HEK293T (cell line): ENCODE measurements around the gene MACROD2.

Source experiments
- CTCF ChIA-PET: fragments of 350-600 bp; formaldehyde crosslinking; extraction: SDS; loops from one replicate; lab custom pipeline; 2021; ENCODE audit warnings: antibody characterized with exemption, inconsistent platforms; lab: Yijun Ruan, JAX
- POLR2A ChIA-PET: fragments of 350-600 bp; formaldehyde crosslinking; extraction: SDS; loops from one replicate; lab custom pipeline; 2020; ENCODE audit warnings: antibody characterized with exemption, inconsistent platforms; lab: Yijun Ruan, JAX
- DNase-seq: peaks from one replicate; pipeline ENCODE4 v3.0.0; 2012; ENCODE audit warnings: mixed read lengths; ENCODE audit errors: extremely low spot score
- ARNT ChIP-seq: fragments of 450-650 bp; IDR thresholded peaks from 2 replicates; pipeline ENCODE4 v1.6.1; 2017; ENCODE audit warnings: mild to moderate bottlenecking
- BHLHE40 ChIP-seq: fragments of 450-650 bp; IDR thresholded peaks from 2 replicates; pipeline ENCODE4 v1.6.1; 2016; ENCODE audit warnings: mild to moderate bottlenecking, moderate library complexity, borderline replicate concordance
- CTBP1 ChIP-seq: fragments of 450-650 bp; IDR thresholded peaks from 2 replicates; pipeline ENCODE4 v1.6.1; 2016; ENCODE audit warnings: borderline replicate concordance
- ELF4 ChIP-seq: fragments of 450-650 bp; IDR thresholded peaks from 2 replicates; pipeline ENCODE4 v1.6.1; 2017; ENCODE audit warnings: antibody characterized with exemption
- FOXA1 ChIP-seq: fragments of 450-650 bp; IDR thresholded peaks from 2 replicates; pipeline ENCODE4 v1.6.1; 2016; ENCODE audit warnings: mild to moderate bottlenecking
- FOXK2 ChIP-seq: fragments of 450-650 bp; IDR thresholded peaks from 2 replicates; pipeline ENCODE4 v1.6.1; 2016; ENCODE audit warnings: mild to moderate bottlenecking
- FOXM1 ChIP-seq: fragments of 450-650 bp; IDR thresholded peaks from 2 replicates; pipeline ENCODE4 v1.6.1; 2017; ENCODE audit warnings: mild to moderate bottlenecking, borderline replicate concordance
- HDGF ChIP-seq: fragments of 450-650 bp; IDR thresholded peaks from 2 replicates; pipeline ENCODE4 v1.6.1; 2017; ENCODE audit warnings: antibody characterized with exemption, borderline replicate concordance
- L3MBTL2 ChIP-seq: fragments of 450-650 bp; conservative IDR thresholded peaks from 2 replicates; pipeline ENCODE4 v1.6.1; 2016; ENCODE audit warnings: mild to moderate bottlenecking
- LEF1 ChIP-seq: fragments of 450-650 bp; IDR thresholded peaks from 2 replicates; pipeline ENCODE4 v1.6.1; 2017; ENCODE audit warnings: mild to moderate bottlenecking, borderline replicate concordance
- NFRKB ChIP-seq: fragments of 450-650 bp; IDR thresholded peaks from 2 replicates; pipeline ENCODE4 v1.6.1; 2016; ENCODE audit warnings: mild to moderate bottlenecking, moderate library complexity
- SP1 ChIP-seq: fragments of 450-650 bp; IDR thresholded peaks from 2 replicates; pipeline ENCODE4 v1.6.1; 2017
- SUZ12 ChIP-seq: fragments of 450-650 bp; IDR thresholded peaks from 2 replicates; pipeline ENCODE4 v1.6.1; 2016; ENCODE audit warnings: mild to moderate bottlenecking
- TARDBP ChIP-seq: fragments of 450-650 bp; IDR thresholded peaks from 2 replicates; pipeline ENCODE4 v1.6.1; 2016
- ZNF384 ChIP-seq: fragments of 450-650 bp; IDR thresholded peaks from 2 replicates; pipeline ENCODE4 v1.6.1; 2016
- TF ChIP-seq, protein P1 (sequence below): fragments of 450-650 bp; IDR thresholded peaks from 2 replicates; pipeline ENCODE4 v1.6.1; 2016

MACROD2 gene

DNA sequence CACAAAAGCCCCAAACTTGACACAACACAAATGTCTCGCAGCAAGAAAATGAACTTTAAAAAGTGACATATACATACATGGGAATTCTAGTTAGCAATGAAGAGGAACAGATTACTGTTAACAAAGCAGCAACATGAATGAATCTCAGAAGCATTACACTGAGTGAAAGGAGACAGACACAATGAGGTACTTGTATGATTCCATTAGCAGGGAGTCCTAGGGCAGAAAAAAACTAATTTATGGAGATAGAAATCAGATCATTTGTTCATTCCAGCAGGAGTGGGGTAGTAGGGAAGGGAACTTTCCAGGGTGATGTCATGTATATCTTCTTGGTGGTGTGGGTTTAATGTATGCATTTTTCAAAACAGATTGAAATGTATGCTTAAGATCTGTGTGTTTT lies 2053.6 kb downstream of the MACROD2 start:
- TF ChIP-seq SUZ12 = no peak
- no peak for TF ChIP-seq ELF4
- no peak for TF ChIP-seq L3MBTL2
- no peak for TF ChIP-seq FOXK2
- TF ChIP-seq LEF1 = no peak
- TF ChIP-seq FOXA1 = no peak
- no peak for TF ChIP-seq CTBP1
- TF ChIP-seq, protein P1, sequence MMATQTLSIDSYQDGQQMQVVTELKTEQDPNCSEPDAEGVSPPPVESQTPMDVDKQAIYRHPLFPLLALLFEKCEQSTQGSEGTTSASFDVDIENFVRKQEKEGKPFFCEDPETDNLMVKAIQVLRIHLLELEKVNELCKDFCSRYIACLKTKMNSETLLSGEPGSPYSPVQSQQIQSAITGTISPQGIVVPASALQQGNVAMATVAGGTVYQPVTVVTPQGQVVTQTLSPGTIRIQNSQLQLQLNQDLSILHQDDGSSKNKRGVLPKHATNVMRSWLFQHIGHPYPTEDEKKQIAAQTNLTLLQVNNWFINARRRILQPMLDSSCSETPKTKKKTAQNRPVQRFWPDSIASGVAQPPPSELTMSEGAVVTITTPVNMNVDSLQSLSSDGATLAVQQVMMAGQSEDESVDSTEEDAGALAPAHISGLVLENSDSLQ = no peak
- TF ChIP-seq NFRKB = no peak
- no peak for TF ChIP-seq HDGF
- TF ChIP-seq ARNT = no peak
- TF ChIP-seq ZNF384 = no peak
- TF ChIP-seq FOXM1 = no peak
- TF ChIP-seq SP1 = no peak
- TF ChIP-seq BHLHE40 = no peak
- no peak for TF ChIP-seq TARDBP
- ChIA-PET CTCF (no interaction called here), POLR2A (no interaction called here)
- no peak for DNase-seq

DNA sequence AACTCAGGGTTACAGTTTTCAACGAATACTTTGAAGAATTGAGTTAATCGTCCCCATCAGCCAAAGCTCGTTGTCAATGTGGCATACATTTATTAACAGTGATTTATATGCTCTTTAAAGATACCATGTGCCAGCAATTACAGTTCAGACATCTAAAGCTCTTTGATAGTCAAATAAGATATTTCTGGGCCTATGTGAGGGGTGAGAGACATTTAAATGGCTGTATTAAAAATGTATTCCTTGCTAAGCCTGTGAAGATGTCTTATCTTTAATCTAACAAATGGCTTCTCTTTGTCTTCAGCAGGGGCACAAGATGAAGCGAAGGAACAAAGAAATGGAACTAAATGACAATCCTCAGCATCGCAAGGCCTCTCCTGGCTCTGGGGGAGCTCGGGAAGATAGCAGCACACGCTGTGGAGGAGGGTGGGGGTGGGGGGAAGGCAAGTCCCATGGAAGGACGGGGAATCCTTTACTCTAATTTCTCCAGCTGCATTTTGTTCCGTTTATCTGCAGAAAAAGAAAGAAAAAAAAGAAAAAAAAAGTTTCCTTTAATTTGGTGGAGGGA lies 2054.3 kb downstream of the MACROD2 start:
- ChIA-PET CTCF (no interaction called here), POLR2A (no interaction called here)
- TF ChIP-seq FOXK2 = no peak
- TF ChIP-seq NFRKB = no peak
- TF ChIP-seq FOXM1 = no peak
- TF ChIP-seq SP1 = no peak
- no peak for TF ChIP-seq CTBP1
- no peak for TF ChIP-seq HDGF
- no peak for TF ChIP-seq ZNF384
- no peak for TF ChIP-seq L3MBTL2
- TF ChIP-seq ELF4 = no peak
- TF ChIP-seq LEF1 = no peak
- no peak for TF ChIP-seq SUZ12
- no peak for TF ChIP-seq ARNT
- TF ChIP-seq TARDBP = no peak
- TF ChIP-seq, protein P1 = no peak
- DNase-seq = no peak

DNA sequence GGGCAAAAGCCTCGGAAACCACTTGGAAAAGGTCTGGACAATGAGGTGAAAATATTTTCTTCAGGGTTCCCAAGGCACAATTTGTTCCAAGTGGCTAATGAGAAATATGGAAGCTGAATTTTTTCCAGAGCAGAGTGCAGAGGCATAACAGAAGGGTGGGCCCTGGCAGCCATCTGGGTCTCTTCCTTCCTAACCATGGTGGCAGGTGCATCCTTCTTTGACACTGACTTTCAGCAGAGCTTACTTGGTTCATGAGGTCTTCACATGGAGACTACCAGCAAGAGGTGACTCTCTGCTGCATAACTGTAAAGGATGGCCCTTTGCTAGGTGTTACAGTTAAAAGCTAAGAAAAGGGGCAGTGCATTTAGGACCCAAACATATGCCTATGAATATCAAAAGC lies 2055.1 kb downstream of the MACROD2 start:
- TF ChIP-seq, protein P1 = no peak
- TF ChIP-seq SP1 (no peak), LEF1 (no peak), BHLHE40 (no peak), L3MBTL2 (no peak), FOXK2 (no peak), CTBP1 (no peak), ARNT (no peak), NFRKB (no peak), FOXA1 (no peak)
- DNase-seq = no peak
- ChIA-PET POLR2A (no interaction called here), CTCF (no interaction called here)

DNA sequence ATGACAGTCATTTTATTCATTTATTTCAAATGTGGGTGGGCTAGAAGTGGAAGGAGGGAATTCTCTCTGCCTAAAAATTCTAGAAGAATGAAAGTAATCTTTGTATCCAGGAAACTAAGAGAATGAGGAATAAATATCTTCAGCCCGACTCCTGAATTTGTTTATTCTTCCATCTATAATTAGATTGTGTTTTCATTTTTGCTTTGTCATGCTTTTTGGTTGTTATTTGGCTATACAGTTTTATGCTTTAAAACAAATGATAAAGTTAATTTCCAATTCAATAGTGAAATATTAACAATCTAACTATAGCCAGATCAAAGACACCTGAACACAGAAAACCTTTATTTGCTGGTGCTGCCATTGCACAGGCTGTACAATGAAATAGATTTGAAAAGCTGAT lies 2056.7 kb downstream of the MACROD2 start:
- TF ChIP-seq NFRKB (no peak), FOXK2 (no peak), SP1 (no peak), SUZ12 (no peak), ELF4 (no peak), ZNF384 (no peak), CTBP1 (no peak), FOXA1 (no peak), ARNT (no peak), BHLHE40 (no peak)
- no peak for DNase-seq
- CTCF ChIA-PET = no interaction called here
- POLR2A ChIA-PET = no interaction called here

DNA sequence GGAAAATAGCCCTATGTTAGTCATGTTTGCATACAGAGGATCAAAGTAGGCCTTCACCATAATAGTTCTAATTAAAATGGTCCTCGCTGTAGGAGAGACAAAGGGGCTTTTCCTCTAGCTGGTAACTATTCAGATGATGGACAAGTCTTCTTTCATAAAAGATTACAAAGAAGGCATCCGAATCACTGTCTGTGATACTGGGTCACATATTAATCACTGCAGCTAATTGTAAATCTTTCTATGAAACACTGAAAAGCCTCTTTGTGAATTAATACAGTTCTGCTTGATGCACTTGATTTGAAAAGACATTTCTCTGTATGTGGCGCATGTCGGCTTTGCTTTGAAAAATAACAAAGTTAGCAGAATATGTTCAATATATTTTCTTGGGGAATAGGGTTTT lies 2057.1 kb downstream of the MACROD2 start:
- TF ChIP-seq HDGF (no peak), ARNT (no peak), L3MBTL2 (no peak), TARDBP (no peak), CTBP1 (no peak), SUZ12 (no peak), ELF4 (no peak), FOXK2 (no peak), BHLHE40 (no peak), LEF1 (no peak), FOXA1 (no peak), FOXM1 (no peak), NFRKB (no peak), SP1 (no peak), ZNF384 (no peak)
- TF ChIP-seq, protein P1 = no peak
- DNase-seq = no peak
- POLR2A ChIA-PET = no interaction called here
- CTCF ChIA-PET = no interaction called here

DNA sequence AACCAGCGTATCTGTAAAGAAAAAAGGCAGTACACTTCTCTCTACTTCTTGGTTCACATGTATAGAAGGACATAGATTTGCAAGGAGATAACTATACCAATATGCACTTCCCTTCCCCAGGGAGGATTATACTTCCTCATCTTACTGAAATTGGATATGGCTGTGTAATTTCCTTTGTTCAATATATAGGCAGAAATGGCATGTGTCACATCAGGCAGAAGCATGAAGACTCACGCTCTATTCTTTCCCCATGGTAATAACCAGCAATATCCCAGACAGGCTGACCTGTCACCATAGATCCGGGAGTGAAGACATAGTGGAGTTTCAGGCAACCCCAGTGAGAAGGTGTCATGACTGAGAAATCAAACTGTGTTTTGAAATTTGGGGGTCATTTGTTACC lies 2059.7 kb downstream of the MACROD2 start:
- DNase-seq = no peak
- TF ChIP-seq HDGF = no peak
- TF ChIP-seq SUZ12 = no peak
- no peak for TF ChIP-seq TARDBP
- TF ChIP-seq ELF4 = no peak
- TF ChIP-seq, protein P1 = no peak
- TF ChIP-seq SP1 = no peak
- no peak for TF ChIP-seq ARNT
- TF ChIP-seq FOXK2 = no peak
- no peak for TF ChIP-seq FOXA1
- TF ChIP-seq LEF1 = no peak
- no peak for TF ChIP-seq FOXM1
- TF ChIP-seq NFRKB = no peak
- TF ChIP-seq L3MBTL2 = no peak
- no peak for TF ChIP-seq BHLHE40
- CTCF ChIA-PET = no interaction called here
- POLR2A ChIA-PET = no interaction called here
